Activated CD4-positive, alpha-beta T cell treated with anti-CD3 and anti-CD28 coated beads, Interleukin-2, amount 50 U/mL, for 1 hour (primary cell): ENCODE measurements around the gene IQCE.

Source experiments
- DNase-seq: peaks from one replicate; pipeline ENCODE4 v3.0.0-alpha.2; 2020

Gene IQCE

GRCh38 chr7:2621061-2621828, 62.5 kb downstream of the IQCE start:
- no peak for DNase-seq

GRCh38 chr7:2621948-2622640, 63.3 kb downstream of the IQCE start:
- no peak for DNase-seq

DNA sequence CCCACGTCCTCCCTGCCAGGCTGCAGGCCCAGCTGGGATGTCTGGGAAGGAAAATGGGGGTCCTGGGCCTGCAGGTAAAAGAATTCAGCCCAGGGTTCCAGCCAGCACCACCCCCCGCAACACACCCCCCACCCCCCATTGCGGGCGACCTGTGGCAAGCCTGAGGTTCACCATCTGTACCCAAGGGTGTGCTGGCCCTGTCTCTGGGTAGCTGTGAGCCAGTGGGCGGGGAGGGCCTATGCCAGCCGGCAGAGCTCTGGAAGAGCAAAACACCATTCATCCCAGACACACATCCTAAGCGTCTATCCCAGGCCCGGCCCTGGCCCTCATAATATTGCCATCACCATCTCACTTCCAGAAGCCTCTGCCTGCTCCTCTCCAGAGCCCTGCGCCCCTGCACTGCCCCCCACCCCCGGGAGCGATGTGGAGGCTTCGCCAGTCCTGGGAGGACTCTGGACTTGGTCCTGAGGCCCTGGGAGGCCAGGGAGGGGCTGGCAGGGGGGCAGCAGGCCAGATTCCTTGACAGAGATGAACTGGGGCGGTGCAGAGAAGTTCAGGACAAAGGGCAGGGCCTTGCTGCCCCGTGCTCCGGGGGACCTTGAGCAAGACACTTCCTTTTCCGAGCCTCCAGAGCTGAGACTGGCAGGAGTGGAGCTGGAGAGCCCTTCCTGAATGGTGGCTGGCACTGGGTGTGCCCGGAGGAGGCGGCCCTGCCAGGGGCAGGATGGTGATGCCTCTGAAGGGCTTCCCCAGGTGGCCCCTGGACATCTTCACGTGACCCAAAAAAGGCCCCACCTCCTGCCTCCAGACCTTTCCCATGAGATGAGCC, 64.3 kb downstream of the IQCE start:
- no peak for DNase-seq

GRCh38 chr7:2623698-2624014, 64.9 kb downstream of the IQCE start:
- no peak for DNase-seq

DNA sequence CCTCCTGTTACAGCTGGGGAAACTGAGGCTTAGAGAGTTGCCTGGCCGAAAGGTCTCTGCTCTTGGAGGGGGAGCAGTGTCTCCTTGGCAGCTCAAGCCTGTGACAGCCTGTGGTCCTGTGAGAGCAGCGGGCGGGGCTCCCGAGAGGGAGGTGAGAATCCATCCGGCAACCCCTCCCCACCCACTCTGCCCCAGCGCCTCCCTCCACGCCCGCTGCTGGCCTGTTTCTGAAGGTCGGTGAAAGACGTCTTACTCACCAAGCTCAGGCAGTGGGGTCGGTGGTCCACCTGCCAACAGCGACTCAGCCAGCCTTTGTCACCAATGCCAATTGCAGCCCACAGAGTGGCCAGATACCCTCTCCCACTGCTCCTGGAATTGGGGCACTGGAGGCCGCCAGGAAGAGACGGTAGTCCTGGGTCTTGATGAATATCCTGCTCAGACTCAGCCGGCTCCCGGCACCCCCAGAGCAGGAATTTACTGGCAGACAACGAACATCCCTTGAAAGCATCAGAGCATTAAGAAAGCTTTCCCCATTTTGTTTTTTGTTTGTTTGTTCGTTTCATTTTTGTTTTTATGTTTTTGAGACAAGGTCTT, 65.6 kb downstream of the IQCE start:
- no peak for DNase-seq

GRCh38 chr7:2626498-2627117, 67.8 kb downstream of the IQCE start:
- DNase-seq: no peak

DNA sequence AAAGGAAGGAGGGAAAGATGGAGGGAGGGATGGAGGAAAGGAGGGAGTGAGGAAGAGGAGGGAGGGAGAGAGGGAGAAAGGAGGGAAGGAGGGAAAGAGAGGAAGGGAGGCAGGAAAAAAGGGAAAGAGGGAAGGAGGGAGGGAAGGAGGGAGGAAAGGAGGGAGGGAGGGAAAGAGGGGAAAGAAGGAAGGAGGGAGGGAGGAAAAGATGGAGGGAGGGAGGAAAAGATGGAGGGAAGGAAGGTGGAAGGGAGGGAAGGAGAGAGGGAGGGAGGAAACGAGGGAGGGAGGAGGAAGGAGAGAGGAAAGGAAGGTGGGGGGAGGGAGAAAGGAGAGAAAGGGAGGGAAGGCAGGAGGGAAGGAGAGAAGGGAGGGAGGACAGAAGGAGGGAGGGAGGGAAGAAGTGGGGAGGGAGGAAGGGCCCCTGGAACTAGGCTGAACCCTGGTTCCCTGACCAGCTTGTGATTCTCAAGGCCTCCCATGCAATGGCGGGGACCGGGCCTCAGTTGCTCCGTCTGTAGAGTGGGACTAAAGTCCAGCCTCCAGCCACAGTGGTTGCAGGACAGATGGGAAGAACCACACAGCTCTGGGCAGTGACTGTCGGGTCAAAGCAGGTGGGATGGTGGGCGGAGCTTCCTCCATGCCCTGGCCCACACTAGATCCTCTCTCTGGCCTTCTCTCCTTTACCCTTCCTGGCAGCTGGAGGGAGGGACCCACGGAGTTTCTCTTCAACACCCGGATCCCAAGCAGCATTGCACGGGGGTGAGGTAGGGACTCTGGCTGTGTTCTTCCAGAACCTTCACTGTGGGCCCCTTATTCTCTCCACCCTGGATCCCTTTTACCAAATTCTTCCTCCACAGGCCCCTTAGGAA, 68.7 kb downstream of the IQCE start:
- DNase-seq: no peak

GRCh38 chr7:2628130-2628482, 69.3 kb downstream of the IQCE start:
- no peak for DNase-seq

DNA sequence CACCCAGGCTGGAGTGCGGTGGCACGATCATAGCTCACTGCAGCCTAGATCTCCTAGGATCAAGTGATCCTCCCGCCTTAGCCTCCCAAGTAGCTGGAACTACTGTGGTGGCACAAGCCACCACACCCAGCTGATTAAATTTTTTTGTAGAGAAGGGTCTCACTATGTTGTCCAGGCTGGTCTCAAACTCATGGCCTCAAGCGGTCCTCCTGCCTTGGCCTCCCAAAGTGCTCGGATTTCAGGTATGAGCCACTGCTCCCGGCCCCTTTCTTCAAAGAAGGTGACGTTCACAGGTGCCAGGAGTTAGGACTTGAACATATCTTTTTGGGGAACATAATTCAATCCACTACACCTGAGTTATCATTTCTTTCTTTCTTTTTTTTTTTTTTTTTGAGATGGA, 70.1 kb downstream of the IQCE start:
- no peak for DNase-seq

DNA sequence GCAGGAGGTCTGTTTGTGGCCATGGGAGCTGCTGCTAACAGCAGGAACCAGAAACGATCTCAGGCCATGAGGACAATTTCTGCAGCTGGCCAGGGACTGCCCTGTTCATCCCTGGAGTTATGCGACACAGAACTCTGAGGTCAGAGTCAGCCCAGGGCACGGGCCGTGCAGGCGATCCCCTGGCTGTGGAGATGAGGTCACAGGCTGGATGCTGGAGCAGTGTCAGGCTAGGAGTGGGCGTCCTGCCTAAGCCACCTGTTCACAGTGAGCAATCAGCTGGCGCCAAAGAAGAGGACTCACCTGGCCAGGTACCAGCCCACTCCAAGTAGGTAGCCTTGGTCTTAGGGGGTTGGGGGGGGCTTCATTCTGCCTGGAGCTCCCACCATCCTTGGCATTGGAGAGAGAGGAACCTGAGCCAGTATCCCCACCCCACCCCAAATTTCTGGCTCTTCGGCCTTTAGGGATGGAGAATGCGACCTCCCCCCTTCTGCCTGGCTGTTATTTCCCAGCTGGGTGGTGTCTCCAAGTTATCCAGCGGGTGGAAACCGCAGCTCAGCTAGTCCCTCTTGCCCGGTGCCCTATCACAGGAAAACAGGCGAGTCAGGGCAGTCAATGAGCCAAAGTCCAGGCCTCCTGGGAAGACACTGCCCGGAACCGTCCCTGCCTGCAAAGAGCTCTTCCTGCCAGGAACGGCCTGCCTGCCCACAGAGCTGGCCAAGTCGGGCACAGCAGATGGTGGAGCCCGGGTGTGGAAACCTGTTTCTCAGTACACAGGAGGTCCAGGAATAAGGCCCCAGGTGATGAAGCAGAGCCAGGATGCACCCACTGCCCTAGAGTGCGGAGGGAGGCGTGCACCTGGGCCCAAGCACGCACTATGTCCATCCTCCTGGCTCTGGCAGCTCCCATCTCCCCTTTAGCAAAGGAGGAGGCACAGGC, 71.2 kb downstream of the IQCE start:
- no peak for DNase-seq

GRCh38 chr7:2631946-2632732, 73.4 kb downstream of the IQCE start, which contains the start of gene TTYH3:
Gene TTYH3 (plus strand): TSS chr7:2631986. CDS start chr7:2632156, 170 bp downstream.
- no peak for DNase-seq

GRCh38 chr7:2632733-2633537, 74.2 kb downstream of the IQCE start:
- peak; percentile 20 for DNase-seq

GRCh38 chr7:2633538-2634266, 74.9 kb downstream of the IQCE start:
- no peak for DNase-seq

GRCh38 chr7:2634267-2635145, 75.7 kb downstream of the IQCE start:
- no peak for DNase-seq

GRCh38 chr7:2635148-2635668, 76.4 kb downstream of the IQCE start:
- DNase-seq: no peak

DNA sequence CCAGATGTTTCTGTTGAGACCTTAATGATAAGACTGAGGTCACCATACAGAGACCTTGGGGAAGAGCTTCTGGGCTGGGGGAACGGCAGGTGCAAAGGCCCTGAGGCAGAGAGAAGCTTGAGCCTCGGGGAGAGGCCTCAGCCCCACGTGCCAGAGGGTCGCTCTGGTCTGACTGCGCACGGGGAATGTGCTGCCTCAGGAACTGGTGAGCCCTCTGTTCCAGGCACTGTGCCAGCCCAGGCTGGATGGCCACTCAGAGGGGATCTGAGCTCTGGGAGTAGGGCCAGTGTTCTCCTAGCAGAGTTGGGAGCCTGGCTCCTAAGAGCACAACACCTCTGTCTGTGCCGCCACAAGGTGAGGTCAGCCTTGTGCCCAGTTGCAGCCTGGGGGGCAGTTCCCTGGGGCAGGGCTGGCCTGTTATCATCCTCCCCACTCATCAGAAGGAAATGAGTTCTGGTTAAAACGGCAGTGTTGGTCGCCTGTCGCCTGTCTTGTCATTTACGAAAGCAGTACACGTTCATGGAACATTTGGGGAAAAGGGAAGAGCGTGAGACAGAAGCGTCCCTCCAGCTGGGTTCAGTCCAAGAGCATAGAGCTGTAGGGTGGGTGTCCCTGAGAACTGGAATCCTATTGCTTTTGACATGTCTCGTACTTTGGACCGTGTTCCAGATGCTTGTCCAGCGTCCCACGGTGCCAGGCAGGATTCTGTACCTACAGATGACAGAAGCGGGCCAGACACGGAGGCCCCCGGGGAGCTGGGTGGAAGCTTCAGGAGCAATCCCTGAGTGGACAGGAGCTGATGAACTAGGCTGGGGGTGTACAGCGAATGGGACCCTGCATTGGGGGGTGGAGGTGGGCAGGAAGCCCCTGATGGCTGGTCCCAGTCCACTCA, 77.3 kb downstream of the IQCE start:
- DNase-seq: no peak
